ENCODE measurements around the gene RBM46.
"Not testable (repeated sequence)": the region's sequence is repeated elsewhere in the genome, so short reads cannot be mapped to it uniquely, and the experiment has no call there.

RBM46 gene

GRCh38 chr4:154836030-154836429 lies 55.0 kb downstream of the RBM46 start:
- no peaks in the 10 kb centered on the region for H3K4me1 ChIP-seq
- H3K9me3 ChIP-seq, result peaks cover 28% of the 10 kb centered on the region
- H3K27me3 ChIP-seq, result no peaks in the 10 kb centered on the region
- no peaks in the 10 kb centered on the region for H3K36me3 ChIP-seq
- H4K20me1 ChIP-seq, result no peaks in the 10 kb centered on the region
- no peak for TF ChIP-seq Cebpa-rat (IDR thresholded peaks at IDR 0.05)
- H3K4me3 ChIP-seq, result no peak overlapping the region
- H3K27ac ChIP-seq, result no peak overlapping the region
- H3K4me2 ChIP-seq, result no peak overlapping the region
- H3K9ac ChIP-seq, result no peak overlapping the region

- peaks cover 28% of the 10 kb centered on the region for H3K9me3 ChIP-seq
- no peak overlapping the region for H3K27ac ChIP-seq
- H3K4me3 ChIP-seq, result no peak overlapping the region
- H3K36me3 ChIP-seq, result no peaks in the 10 kb centered on the region
- H3K27me3 ChIP-seq, result no peaks in the 10 kb centered on the region
- TF ChIP-seq Cebpa-rat (IDR thresholded peaks at IDR 0.05), result no peak
- H3K4me2 ChIP-seq, result no peak overlapping the region
- H3K4me1 ChIP-seq, result no peaks in the 10 kb centered on the region
- no peak overlapping the region for H3K9ac ChIP-seq
- no peaks in the 10 kb centered on the region for H4K20me1 ChIP-seq
Measured at GRCh38 chr4:154836513-154836912, 55.4 kb downstream of the RBM46 start.

GRCh38 chr4:154838155-154838554 lies 57.1 kb downstream of the RBM46 start:
- Histone ChIP-seq H3K36me3 (no peaks in the 10 kb centered on the region), H3K4me2 (no peak overlapping the region), H3K9me3 (peaks cover 28% of the 10 kb centered on the region), H4K20me1 (no peaks in the 10 kb centered on the region), H3K27ac (no peak overlapping the region), H3K4me3 (no peak overlapping the region), H3K27me3 (no peaks in the 10 kb centered on the region), H3K4me1 (no peaks in the 10 kb centered on the region), H3K9ac (no peak overlapping the region)
- no peak for TF ChIP-seq Cebpa-rat (IDR thresholded peaks at IDR 0.05)

GRCh38 chr4:154838694-154839093 lies 57.6 kb downstream of the RBM46 start:
- Histone ChIP-seq H3K4me3 (no peak overlapping the region), H4K20me1 (no peaks in the 10 kb centered on the region), H3K27me3 (no peaks in the 10 kb centered on the region), H3K9ac (no peak overlapping the region), H3K9me3 (peaks cover 28% of the 10 kb centered on the region), H3K27ac (no peak overlapping the region), H3K36me3 (no peaks in the 10 kb centered on the region), H3K4me2 (no peak overlapping the region), H3K4me1 (no peaks in the 10 kb centered on the region)
- no peak for TF ChIP-seq Cebpa-rat (IDR thresholded peaks at IDR 0.05)

GRCh38 chr4:154854362-154854761 lies 73.3 kb downstream of the RBM46 start:
- no peak overlapping the region for H3K27ac ChIP-seq
- H3K4me1 ChIP-seq, result no peaks in the 10 kb centered on the region
- no peaks in the 10 kb centered on the region for H3K36me3 ChIP-seq
- no peaks in the 10 kb centered on the region for H3K27me3 ChIP-seq
- no peaks in the 10 kb centered on the region for H3K9me3 ChIP-seq
- no peak for TF ChIP-seq Cebpa-rat (IDR thresholded peaks at IDR 0.05)
- no peak overlapping the region for H3K4me2 ChIP-seq
- no peak overlapping the region for H3K9ac ChIP-seq
- no peak overlapping the region for H3K4me3 ChIP-seq
- H4K20me1 ChIP-seq, result no peaks in the 10 kb centered on the region

- Histone ChIP-seq H3K9ac (no peak overlapping the region), H3K4me1 (no peaks in the 10 kb centered on the region), H3K4me2 (no peak overlapping the region), H4K20me1 (no peaks in the 10 kb centered on the region), H3K36me3 (no peaks in the 10 kb centered on the region), H3K4me3 (no peak overlapping the region), H3K9me3 (peaks cover 9% of the 10 kb centered on the region), H3K27ac (no peak overlapping the region), H3K27me3 (no peaks in the 10 kb centered on the region)
- TF ChIP-seq Cebpa-rat (IDR thresholded peaks at IDR 0.05), result no peak
Measured at GRCh38 chr4:154858166-154858565, 77.1 kb downstream of the RBM46 start.

- TF ChIP-seq Cebpa-rat (IDR thresholded peaks at IDR 0.05), result no peak
- Histone ChIP-seq H3K36me3 (no peaks in the 10 kb centered on the region), H3K4me2 (no peak overlapping the region), H3K4me3 (no peak overlapping the region), H3K27ac (no peak overlapping the region), H3K27me3 (no peaks in the 10 kb centered on the region), H4K20me1 (no peaks in the 10 kb centered on the region), H3K4me1 (no peaks in the 10 kb centered on the region), H3K9me3 (peaks cover 20% of the 10 kb centered on the region), H3K9ac (no peak overlapping the region)
Measured at GRCh38 chr4:154868414-154869194, 87.5 kb downstream of the RBM46 start.

- Histone ChIP-seq H3K4me3 (no peak overlapping the region), H3K9ac (no peak overlapping the region), H3K4me2 (no peak overlapping the region), H4K20me1 (no peaks in the 10 kb centered on the region), H3K27me3 (no peaks in the 10 kb centered on the region), H3K36me3 (no peaks in the 10 kb centered on the region), H3K4me1 (no peaks in the 10 kb centered on the region), H3K9me3 (peaks cover 24% of the 10 kb centered on the region), H3K27ac (no peak overlapping the region)
- TF ChIP-seq Cebpa-rat (IDR thresholded peaks at IDR 0.05), result no peak
Measured at GRCh38 chr4:154869301-154869700, 88.2 kb downstream of the RBM46 start.

GRCh38 chr4:154872198-154872597 lies 91.1 kb downstream of the RBM46 start:
- Histone ChIP-seq H3K27ac (no peak overlapping the region), H3K4me2 (no peak overlapping the region), H3K27me3 (no peaks in the 10 kb centered on the region), H3K4me1 (no peaks in the 10 kb centered on the region), H4K20me1 (no peaks in the 10 kb centered on the region), H3K9ac (no peak overlapping the region), H3K4me3 (no peak overlapping the region), H3K36me3 (no peaks in the 10 kb centered on the region), H3K9me3 (peaks cover 26% of the 10 kb centered on the region)
- no peak for TF ChIP-seq Cebpa-rat (IDR thresholded peaks at IDR 0.05)

GRCh38 chr4:154874049-154874448 lies 93.0 kb downstream of the RBM46 start:
- not testable (repeated sequence) for H3K4me2 ChIP-seq, H3K9ac ChIP-seq, H3K4me3 ChIP-seq, H3K27me3 ChIP-seq, H4K20me1 ChIP-seq, H3K27ac ChIP-seq, H3K36me3 ChIP-seq, H3K4me1 ChIP-seq
- peaks cover 26% of the 10 kb centered on the region for H3K9me3 ChIP-seq

Measured in BLaER1 (cell line).